ENCODE results near the gene SACM1L. TPM values are rescaled to one million over a fixed set of nuclear protein-coding genes. Genes with fewer than 3 reads are reported as not detected.

The SACM1L gene
- 16.8 and 16.9 TPM in 2 replicates for polyA plus RNA-seq (2013)

- DNase-seq = peak; percentile 99
- H4K8ac ChIP-seq (ENCODE audit: low read depth, low read length) = peak within 1 kb of the TSS; percentile 85
- peak within 1 kb of the TSS; percentile 75 for H3K14ac ChIP-seq (ENCODE audit: low read length)
- no peaks in the 10 kb centered on the region for H3K27me3 ChIP-seq (ENCODE audit: insufficient read depth, low read length)
- H3K79me2 ChIP-seq (ENCODE audit: control insufficient read depth, insufficient read depth, low read length, poor library complexity) = peaks cover 2% of the 10 kb centered on the region
- peaks cover 4% of the 10 kb centered on the region for H3K79me1 ChIP-seq (ENCODE audit: low read length)
- H3K23ac ChIP-seq (ENCODE audit: low read length) = no peak within 1 kb of the TSS
- no peaks in the 10 kb centered on the region for H3K9me3 ChIP-seq (ENCODE audit: insufficient read depth, low read depth, low read length)
- H2AFZ ChIP-seq (ENCODE audit: insufficient read depth, low read length, poor library complexity) = peak within 1 kb of the TSS; percentile 86
- H3K27ac ChIP-seq (ENCODE audit: low read depth, low read length) = peak within 1 kb of the TSS; percentile 72
- H3K4me2 ChIP-seq (ENCODE audit: low read length) = peak within 1 kb of the TSS; percentile 94
- WGBS (ENCODE audit: extremely low coverage, insufficient coverage, insufficient read length) = no CpG with 5 or more reads among the region's 81 CpGs
- H3K4me1 ChIP-seq (ENCODE audit: control insufficient read depth in 1 of 2, insufficient read depth in 2 of 2, low read length in 2 of 2) = peaks cover 2 to 4% of the 10 kb centered on the region in 2 experiments
- no peaks in the 10 kb centered on the region for H3K36me3 ChIP-seq (ENCODE audit: control insufficient read depth in 1 of 2, insufficient read depth in 2 of 2, low read length in 2 of 2)
- peak within 1 kb of the TSS; percentile 66 for H2BK5ac ChIP-seq (ENCODE audit: low read depth, low read length, poor library complexity)
- H4K91ac ChIP-seq (ENCODE audit: low read depth, low read length) = peak within 1 kb of the TSS; percentile 67
- peak within 1 kb of the TSS; percentile 97 for H3K9ac ChIP-seq (ENCODE audit: low read length)
- H4K12ac ChIP-seq (ENCODE audit: low read depth, low read length) = peak within 1 kb of the TSS; percentile 49
- H2AK5ac ChIP-seq (ENCODE audit: low read length) = no peak within 1 kb of the TSS
- H3K4ac ChIP-seq (ENCODE audit: low read depth, low read length) = peak within 1 kb of the TSS; percentile 61
- H3K4me3 ChIP-seq (ENCODE audit: low read depth, low read length) = peak within 1 kb of the TSS; percentile 90
- H2BK120ac ChIP-seq (ENCODE audit: insufficient read depth, low read length, poor library complexity) = no peak within 1 kb of the TSS
- H2BK12ac ChIP-seq (ENCODE audit: low read length) = no peak within 1 kb of the TSS
- peak within 1 kb of the TSS; percentile 21 for H3K18ac ChIP-seq (ENCODE audit: low read length)
Observed at GRCh38 chr3:45688882-45689786, at the start of gene SACM1L. SACM1L (plus strand) TSS chr3:45689396; CDS start chr3:45689466, 70 bp downstream.

GRCh38 chr3:45640091-45640507, 49.1 kb upstream of the SACM1L start:
- H3K4me1 ChIP-seq (ENCODE audit: control insufficient read depth in 1 of 2, insufficient read depth in 2 of 2, low read length in 2 of 2) = peaks cover 17 to 20% of the 10 kb centered on the region in 2 experiments
- H2BK5ac ChIP-seq (ENCODE audit: low read depth, low read length, poor library complexity) = no peak overlapping the region
- H4K91ac ChIP-seq (ENCODE audit: low read depth, low read length) = no peak overlapping the region
- H3K4ac ChIP-seq (ENCODE audit: low read depth, low read length) = no peak overlapping the region
- H2AK5ac ChIP-seq (ENCODE audit: low read length) = no peak overlapping the region
- H2BK12ac ChIP-seq (ENCODE audit: low read length) = no peak overlapping the region
- no peak overlapping the region for H2BK120ac ChIP-seq (ENCODE audit: insufficient read depth, low read length, poor library complexity)
- H3K4me3 ChIP-seq (ENCODE audit: low read depth, low read length) = no peak overlapping the region
- H3K14ac ChIP-seq (ENCODE audit: low read length) = no peak overlapping the region
- no peaks in the 10 kb centered on the region for H3K9me3 ChIP-seq (ENCODE audit: insufficient read depth, low read depth, low read length)
- H2AFZ ChIP-seq (ENCODE audit: insufficient read depth, low read length, poor library complexity) = no peak overlapping the region
- H4K8ac ChIP-seq (ENCODE audit: low read depth, low read length) = no peak overlapping the region
- H3K27me3 ChIP-seq (ENCODE audit: insufficient read depth, low read length) = no peaks in the 10 kb centered on the region
- DNase-seq = peak in 1 of 2 donors; percentile 61
- no peak overlapping the region for H3K27ac ChIP-seq (ENCODE audit: low read depth, low read length)
- H3K79me2 ChIP-seq (ENCODE audit: control insufficient read depth, insufficient read depth, low read length, poor library complexity) = peaks cover 3% of the 10 kb centered on the region
- peaks cover 4% of the 10 kb centered on the region for H3K79me1 ChIP-seq (ENCODE audit: low read length)
- H3K23ac ChIP-seq (ENCODE audit: low read length) = no peak overlapping the region
- peaks cover 0 to 2% of the 10 kb centered on the region in 2 experiments for H3K36me3 ChIP-seq (ENCODE audit: control insufficient read depth in 1 of 2, insufficient read depth in 2 of 2, low read length in 2 of 2)
- no CpG with 5 or more reads among the region's 1 CpG for WGBS (ENCODE audit: extremely low coverage, insufficient coverage, insufficient read length)
- no peak overlapping the region for H3K4me2 ChIP-seq (ENCODE audit: low read length)
- no peak overlapping the region for H3K18ac ChIP-seq (ENCODE audit: low read length)
- no peak overlapping the region for H4K12ac ChIP-seq (ENCODE audit: low read depth, low read length)
- H3K9ac ChIP-seq (ENCODE audit: low read length) = no peak overlapping the region

- no peak overlapping the region for H2BK120ac ChIP-seq (ENCODE audit: insufficient read depth, low read length, poor library complexity)
- WGBS (ENCODE audit: extremely low coverage, insufficient coverage, insufficient read length) = no CpG with 5 or more reads among the region's 4 CpGs
- no peak overlapping the region for H3K4ac ChIP-seq (ENCODE audit: low read depth, low read length)
- no peak overlapping the region for H4K12ac ChIP-seq (ENCODE audit: low read depth, low read length)
- H3K23ac ChIP-seq (ENCODE audit: low read length) = no peak overlapping the region
- no peak overlapping the region for H2BK5ac ChIP-seq (ENCODE audit: low read depth, low read length, poor library complexity)
- H3K9ac ChIP-seq (ENCODE audit: low read length) = no peak overlapping the region
- no peak overlapping the region for H3K14ac ChIP-seq (ENCODE audit: low read length)
- no peak overlapping the region for H3K4me3 ChIP-seq (ENCODE audit: low read depth, low read length)
- peaks cover 3% of the 10 kb centered on the region for H3K79me2 ChIP-seq (ENCODE audit: control insufficient read depth, insufficient read depth, low read length, poor library complexity)
- H4K8ac ChIP-seq (ENCODE audit: low read depth, low read length) = peak overlapping the region; percentile 63
- H2AFZ ChIP-seq (ENCODE audit: insufficient read depth, low read length, poor library complexity) = no peak overlapping the region
- H4K91ac ChIP-seq (ENCODE audit: low read depth, low read length) = peak overlapping the region; percentile 48
- no peak overlapping the region for H2BK12ac ChIP-seq (ENCODE audit: low read length)
- H2AK5ac ChIP-seq (ENCODE audit: low read length) = no peak overlapping the region
- no peak overlapping the region for H3K18ac ChIP-seq (ENCODE audit: low read length)
- H3K9me3 ChIP-seq (ENCODE audit: insufficient read depth, low read depth, low read length) = no peaks in the 10 kb centered on the region
- peak overlapping the region; percentile 73 for H3K27ac ChIP-seq (ENCODE audit: low read depth, low read length)
- no peaks in the 10 kb centered on the region for H3K27me3 ChIP-seq (ENCODE audit: insufficient read depth, low read length)
- DNase-seq = peak; percentile 24 to 42
- H3K4me1 ChIP-seq (ENCODE audit: control insufficient read depth in 1 of 2, insufficient read depth in 2 of 2, low read length in 2 of 2) = peaks cover 14 to 16% of the 10 kb centered on the region in 2 experiments
- H3K36me3 ChIP-seq (ENCODE audit: control insufficient read depth in 1 of 2, insufficient read depth in 2 of 2, low read length in 2 of 2) = peaks cover 0 to 5% of the 10 kb centered on the region in 2 experiments
- peak overlapping the region; percentile 50 for H3K4me2 ChIP-seq (ENCODE audit: low read length)
- H3K79me1 ChIP-seq (ENCODE audit: low read length) = peaks cover 2% of the 10 kb centered on the region
Observed at GRCh38 chr3:45640724-45641361, 48.4 kb upstream of the SACM1L start.

GRCh38 chr3:45641756-45642155, 47.4 kb upstream of the SACM1L start:
- no peak for DNase-seq
- Histone ChIP-seq H3K9me3 (ENCODE audit: insufficient read depth, low read depth, low read length) (no peaks in the 10 kb centered on the region), H3K14ac (ENCODE audit: low read length) (no peak overlapping the region), H3K27ac (ENCODE audit: low read depth, low read length) (no peak overlapping the region), H2BK12ac (ENCODE audit: low read length) (no peak overlapping the region), H3K4me1 (ENCODE audit: control insufficient read depth in 1 of 2, insufficient read depth in 2 of 2, low read length in 2 of 2) (peaks cover 11 to 12% of the 10 kb centered on the region in 2 experiments), H3K4me3 (ENCODE audit: low read depth, low read length) (no peak overlapping the region), H3K79me1 (ENCODE audit: low read length) (peaks cover 2% of the 10 kb centered on the region), H3K36me3 (ENCODE audit: control insufficient read depth in 1 of 2, insufficient read depth in 2 of 2, low read length in 2 of 2) (peaks cover 0 to 3% of the 10 kb centered on the region in 2 experiments), H3K4ac (ENCODE audit: low read depth, low read length) (no peak overlapping the region), H2AFZ (ENCODE audit: insufficient read depth, low read length, poor library complexity) (no peak overlapping the region), H4K91ac (ENCODE audit: low read depth, low read length) (no peak overlapping the region), H3K9ac (ENCODE audit: low read length) (peak overlapping the region; percentile 14), H3K27me3 (ENCODE audit: insufficient read depth, low read length) (no peaks in the 10 kb centered on the region), H3K18ac (ENCODE audit: low read length) (no peak overlapping the region), H4K8ac (ENCODE audit: low read depth, low read length) (no peak overlapping the region), H2BK120ac (ENCODE audit: insufficient read depth, low read length, poor library complexity) (no peak overlapping the region), H3K4me2 (ENCODE audit: low read length) (no peak overlapping the region), H2BK5ac (ENCODE audit: low read depth, low read length, poor library complexity) (no peak overlapping the region), H4K12ac (ENCODE audit: low read depth, low read length) (no peak overlapping the region), H2AK5ac (ENCODE audit: low read length) (no peak overlapping the region), H3K23ac (ENCODE audit: low read length) (no peak overlapping the region), H3K79me2 (ENCODE audit: control insufficient read depth, insufficient read depth, low read length, poor library complexity) (peaks cover 3% of the 10 kb centered on the region)
- WGBS (ENCODE audit: extremely low coverage, insufficient coverage, insufficient read length) = no CpG with 5 or more reads among the region's 2 CpGs

Data from trophoblast cell (in vitro differentiated cells and primary cell).